A549 (cell line): ENCODE results near the gene RXRA. TPM values are rescaled to one million over a fixed set of nuclear protein-coding genes. Genes with fewer than 3 reads are reported as not detected.
A peak's percentile ranks its signal among the peaks of the same experiment; 100 is the strongest.

Experiments used
- ATAC-seq, 2 experiments: fragments of 200-7000 bp in 1 of 2; fragments of >200 bp in 1 of 2; cut with Nextera tagmentation in 1 of 2; cut with Tn5 transposase in 1 of 2; 3 replicates each; pipeline versions ENCODE4 v1.8.0 to v1.9.1; 2018 to 2020; ENCODE audit warnings: mild to moderate bottlenecking in 1 of 2, moderate library complexity in 1 of 2
- CTCF ChIA-PET: fragments of 300-600 bp; sonication (Branson Sonifier 250); formaldehyde crosslinking; extraction: SDS; loops from one replicate; lab custom pipeline; 2021; ENCODE audit warnings: antibody characterized with exemption, inconsistent platforms; lab: Yijun Ruan, JAX
- POLR2A ChIA-PET: fragments of 350-600 bp; formaldehyde crosslinking; extraction: SDS; loops from one replicate; lab custom pipeline; 2021; ENCODE audit warnings: antibody characterized with exemption, inconsistent platforms; lab: Yijun Ruan, JAX
- DNase-seq, 2 experiments: peaks; one replicate each; pipeline versions ENCODE4 v3.0.0 to v3.0.0-alpha.2; 2011 to 2016; ENCODE audit warnings: low read depth in 1 of 2, low spot score in 1 of 2
- FAIRE-seq: peaks from 2 replicates; lab custom pipeline; 2011; peaks lifted over from hg19 to GRCh38; lab: Jason Lieb, UNC
- H3K27ac ChIP-seq, 2 experiments: fragments of >200 bp; sonication (Bioruptor Twin); formaldehyde crosslinking; 3 replicates each; pipeline ENCODE4 v1.5.1; 2016 to 2017
- H3K4me1 ChIP-seq: fragments of >200 bp; sonication (Bioruptor Twin); formaldehyde crosslinking; 3 replicates; pipeline ENCODE4 v1.6.1; 2016
- H3K4me2 ChIP-seq: fragments of >200 bp; sonication (Bioruptor Twin); formaldehyde crosslinking; 3 replicates; pipeline ENCODE4 v1.6.1; 2016
- H3K4me3 ChIP-seq: fragments of >200 bp; sonication (Bioruptor Twin); formaldehyde crosslinking; 3 replicates; pipeline ENCODE4 v1.5.1; 2016
- H3K9me3 ChIP-seq: fragments of >200 bp; sonication (Bioruptor Twin); formaldehyde crosslinking; 3 replicates; pipeline ENCODE4 v1.6.1; 2016
- BHLHE40 ChIP-seq: IDR thresholded peaks from 2 replicates; pipeline ENCODE4 v1.6.1; 2012; ENCODE audit warnings: low read depth, low read length, inconsistent platforms
- CBX8 ChIP-seq: fragments of 200-600 bp; sonication (generic); IDR thresholded peaks from 2 replicates; pipeline ENCODE4 v1.6.1; 2016
- CHD4 ChIP-seq: fragments of 200-600 bp; sonication (generic); IDR thresholded peaks from 2 replicates; pipeline ENCODE4 v1.6.1; 2016; ENCODE audit warnings: antibody characterized with exemption, mild to moderate bottlenecking, borderline replicate concordance
- EHF ChIP-seq: fragments of 250-450 bp; sonication (Bioruptor Pico); IDR thresholded peaks from 2 replicates; pipeline ENCODE4 v1.5.0; 2020; ENCODE audit warnings: mild to moderate bottlenecking
- FOSB ChIP-seq: fragments of 250-450 bp; sonication (Bioruptor Pico); IDR thresholded peaks from 2 replicates; pipeline ENCODE4 v1.5.0; 2020; ENCODE audit warnings: mild to moderate bottlenecking, moderate library complexity
- HEYL ChIP-seq: fragments of 250-450 bp; sonication (Bioruptor Pico); IDR thresholded peaks from 2 replicates; pipeline ENCODE4 v1.8.0; 2021; ENCODE audit warnings: mild to moderate bottlenecking, moderate library complexity
- HOXA7 ChIP-seq: fragments of 250-450 bp; sonication (Bioruptor Pico); IDR thresholded peaks from 2 replicates; pipeline ENCODE4 v1.5.0; 2020; ENCODE audit warnings: mild to moderate bottlenecking, moderate library complexity
- HOXB13 ChIP-seq: fragments of 250-450 bp; sonication (Bioruptor Pico); IDR thresholded peaks from 2 replicates; pipeline ENCODE4 v1.5.0; 2020; ENCODE audit warnings: low read depth, mild to moderate bottlenecking, moderate library complexity
- MAZ ChIP-seq: fragments of 150-350 bp; IDR thresholded peaks from 2 replicates; pipeline ENCODE4 v1.6.1; 2014; ENCODE audit warnings: antibody characterized with exemption, low read depth, low read length, borderline replicate concordance
- MYC ChIP-seq: IDR thresholded peaks from 2 replicates; pipeline ENCODE4 v1.6.1; 2012; ENCODE audit warnings: mild to moderate bottlenecking, inconsistent platforms, low read length, improper control_type of control experiment, borderline replicate concordance
- PHF8 ChIP-seq: fragments of 200-600 bp; sonication (generic); IDR thresholded peaks from 2 replicates; pipeline ENCODE4 v1.6.1; 2016; ENCODE audit warnings: low read depth, mild to moderate bottlenecking, antibody characterized with exemption, moderate library complexity, borderline replicate concordance
- RFX5 ChIP-seq: fragments of 450-650 bp; IDR thresholded peaks from 2 replicates; pipeline ENCODE4 v1.7.1; 2014; ENCODE audit warnings: antibody characterized with exemption, mild to moderate bottlenecking, moderate library complexity
- TP53 ChIP-seq: fragments of 250-450 bp; sonication (Bioruptor Pico); IDR thresholded peaks from 2 replicates; pipeline ENCODE4 v1.5.0; 2021; ENCODE audit warnings: mild to moderate bottlenecking, moderate library complexity
- ZC3H11A ChIP-seq: fragments of 450-650 bp; IDR thresholded peaks from 2 replicates; pipeline ENCODE4 v1.6.1; 2014; ENCODE audit warnings: antibody characterized with exemption, mild to moderate bottlenecking
- WGBS: methylation state at CpG from one replicate; pipeline ENCODE4 v1.1.6; 2017; ENCODE audit errors: missing lambda C conversion rate; 5-methylcytosine and 5-hydroxymethylcytosine counted together
- polyA plus RNA-seq, 4 experiments: library from polyadenylated mRNA; depleted of rRNA in 3 of 4; stranded (reverse); fragments of >200 nt; fragmentation: RNase III in 1 of 4; extraction: RNeasy Plus Mini Kit Qiagen cat#74134 plus additional on column Dnase treatment in 1 of 4; gene quantifications; 2 replicates in 3 of 4; 3 replicates in 1 of 4; pipeline ENCODE4 v1.2.3, GENCODE V29; 2011 to 2017
- TF ChIP-seq, protein P1 (sequence below): fragments of >200 bp; sonication (Bioruptor Twin); formaldehyde crosslinking; IDR thresholded peaks from 3 replicates; pipeline ENCODE4 v1.5.1; 2016
- TF ChIP-seq, protein P2 (sequence below): IDR thresholded peaks from 2 replicates; pipeline ENCODE4 v1.6.1; 2012

RXRA gene
- polyA plus RNA-seq, 2 of the 4 experiments (the other 2 are of a cell fraction), result 6.6 to 23.9 TPM

DNA sequence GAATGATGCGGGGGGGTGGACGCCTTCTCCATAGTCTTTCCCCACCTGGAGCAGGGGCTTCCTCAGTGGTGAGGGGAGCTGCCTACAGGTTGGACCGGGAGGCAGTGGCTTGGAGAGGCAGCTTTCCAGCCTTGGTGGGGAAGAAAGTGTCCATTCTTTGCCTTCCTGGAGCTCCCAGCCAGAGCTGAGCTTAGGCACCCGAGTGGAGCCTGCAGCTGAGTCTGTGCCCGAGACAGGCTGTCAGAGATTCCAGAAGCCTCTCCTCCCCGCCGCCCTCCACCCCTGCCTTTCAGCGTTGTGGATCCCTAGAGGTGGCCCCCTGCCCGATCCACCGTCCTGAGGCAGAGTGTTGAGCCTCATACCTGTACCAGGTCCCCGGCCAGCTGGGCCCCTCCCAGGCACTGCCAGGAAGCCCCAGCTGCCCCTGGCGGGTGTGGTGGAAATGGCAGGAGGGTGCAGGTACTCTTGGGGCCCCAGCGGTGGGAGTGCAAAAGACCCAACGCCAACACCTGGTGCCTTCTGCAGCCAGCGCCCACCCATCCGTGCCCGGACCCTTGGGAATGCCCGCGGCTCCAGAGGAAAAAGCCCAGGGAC lies 112.0 kb downstream of the RXRA start:
- ChIA-PET POLR2A (no interaction called here), CTCF (interaction anchor here (0.6 to 5.6 kb wide), 4 partner anchors 11 to 649 kb away, joined by 3 to 27 read pairs (median 7); no protein-coding TSS in a partner anchor)
- Histone ChIP-seq H3K27ac (no peak overlapping the region), H3K4me3 (no peak overlapping the region), H3K9me3 (no peaks in the 10 kb centered on the region), H3K4me1 (peaks cover 35% of the 10 kb centered on the region), H3K4me2 (no peak overlapping the region)
- ATAC-seq (no peak), DNase-seq (no peak), FAIRE-seq (no peak)
- WGBS, result 87% methylated on average over 17 of the region's 19 CpGs
- no peak for TF ChIP-seq MYC

DNA sequence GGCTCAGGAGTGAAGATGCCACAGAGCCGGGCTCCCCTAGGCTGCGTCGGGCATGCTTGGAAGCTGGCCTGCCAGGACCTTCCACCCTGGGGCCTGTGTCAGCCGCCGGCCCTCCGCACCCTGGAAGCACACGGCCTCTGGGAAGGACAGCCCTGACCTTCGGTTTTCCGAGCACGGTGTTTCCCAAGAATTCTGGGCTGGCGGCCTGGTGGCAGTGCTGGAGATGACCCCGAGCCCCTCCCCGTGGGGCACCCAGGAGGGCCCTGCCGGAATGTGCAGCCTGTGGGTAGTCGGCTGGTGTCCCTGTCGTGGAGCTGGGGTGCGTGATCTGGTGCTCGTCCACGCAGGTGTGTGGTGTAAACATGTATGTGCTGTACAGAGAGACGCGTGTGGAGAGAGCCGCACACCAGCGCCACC lies 113.1 kb downstream of the RXRA start:
- WGBS, result 90% methylated on average over 17 of the region's 23 CpGs
- H3K9me3 ChIP-seq, result no peaks in the 10 kb centered on the region
- no peak for DNase-seq
- H3K4me1 ChIP-seq, result peaks cover 32% of the 10 kb centered on the region
- CTCF ChIA-PET, result interaction anchor here (1.0 to 5.6 kb wide), 7 partner anchors 9 to 269 kb away, joined by 3 to 178 read pairs (median 4); no protein-coding TSS in a partner anchor
- no peak overlapping the region for H3K4me3 ChIP-seq
- POLR2A ChIA-PET, result no interaction called here
- no peak for ATAC-seq
- no peak overlapping the region for H3K4me2 ChIP-seq
- H3K27ac ChIP-seq, result no peak overlapping the region
- TF ChIP-seq RFX5 (no peak), HEYL (no peak), BHLHE40 (no peak), PHF8 (no peak), CBX8 (no peak), TP53 (CRISPR knock-in tag) (no peak), HOXA7 (CRISPR knock-in tag) (no peak), HOXB13 (CRISPR knock-in tag) (no peak)
- TF ChIP-seq, protein P1, sequence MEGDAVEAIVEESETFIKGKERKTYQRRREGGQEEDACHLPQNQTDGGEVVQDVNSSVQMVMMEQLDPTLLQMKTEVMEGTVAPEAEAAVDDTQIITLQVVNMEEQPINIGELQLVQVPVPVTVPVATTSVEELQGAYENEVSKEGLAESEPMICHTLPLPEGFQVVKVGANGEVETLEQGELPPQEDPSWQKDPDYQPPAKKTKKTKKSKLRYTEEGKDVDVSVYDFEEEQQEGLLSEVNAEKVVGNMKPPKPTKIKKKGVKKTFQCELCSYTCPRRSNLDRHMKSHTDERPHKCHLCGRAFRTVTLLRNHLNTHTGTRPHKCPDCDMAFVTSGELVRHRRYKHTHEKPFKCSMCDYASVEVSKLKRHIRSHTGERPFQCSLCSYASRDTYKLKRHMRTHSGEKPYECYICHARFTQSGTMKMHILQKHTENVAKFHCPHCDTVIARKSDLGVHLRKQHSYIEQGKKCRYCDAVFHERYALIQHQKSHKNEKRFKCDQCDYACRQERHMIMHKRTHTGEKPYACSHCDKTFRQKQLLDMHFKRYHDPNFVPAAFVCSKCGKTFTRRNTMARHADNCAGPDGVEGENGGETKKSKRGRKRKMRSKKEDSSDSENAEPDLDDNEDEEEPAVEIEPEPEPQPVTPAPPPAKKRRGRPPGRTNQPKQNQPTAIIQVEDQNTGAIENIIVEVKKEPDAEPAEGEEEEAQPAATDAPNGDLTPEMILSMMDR, result no peak
- TF ChIP-seq, all 56 proteins: peak for 0
- FAIRE-seq, result no peak

DNA sequence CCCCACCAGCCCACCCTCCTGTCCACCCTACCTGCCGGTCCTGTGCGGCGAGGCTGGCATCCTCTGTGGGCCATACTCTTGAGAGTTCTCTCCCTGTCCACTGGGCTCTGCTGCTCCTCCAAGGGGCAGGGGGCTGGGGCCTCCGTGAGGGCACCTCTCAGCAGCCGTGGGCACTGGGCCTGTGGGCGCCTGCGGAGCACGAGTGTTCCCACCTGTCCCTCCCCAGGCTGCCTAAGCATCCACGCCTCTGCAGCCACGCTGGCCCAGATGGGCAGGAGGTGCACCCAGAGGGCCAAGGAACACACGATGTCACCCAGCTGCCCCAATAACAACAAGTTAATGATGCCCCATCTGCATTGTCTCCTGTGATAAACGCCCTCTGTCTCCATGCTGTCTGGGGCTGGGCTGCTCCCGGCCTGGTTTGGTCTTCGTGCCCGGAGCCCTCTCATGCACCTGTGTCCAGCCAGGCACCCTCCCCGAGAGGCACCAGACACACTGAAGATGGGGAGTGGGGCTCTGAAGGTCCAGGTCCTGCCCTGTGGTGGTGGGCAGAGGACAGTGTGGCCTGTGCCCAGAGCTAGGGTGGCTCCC lies 114.5 kb downstream of the RXRA start:
- POLR2A ChIA-PET, result no interaction called here
- WGBS, result 76% methylated on average over 14 of the region's 16 CpGs
- Histone ChIP-seq H3K4me3 (no peak overlapping the region), H3K27ac (no peak overlapping the region), H3K9me3 (no peaks in the 10 kb centered on the region), H3K4me1 (peaks cover 18% of the 10 kb centered on the region), H3K4me2 (no peak overlapping the region)
- CTCF ChIA-PET, result interaction anchor here (0.6 to 5.6 kb wide), 6 partner anchors 9 to 297 kb away, joined by 3 to 178 read pairs (median 16); no protein-coding TSS in a partner anchor
- ATAC-seq, result no peak; a peak in 1 of 6 replicates
- FAIRE-seq, result no peak
- TF ChIP-seq, protein P2, sequence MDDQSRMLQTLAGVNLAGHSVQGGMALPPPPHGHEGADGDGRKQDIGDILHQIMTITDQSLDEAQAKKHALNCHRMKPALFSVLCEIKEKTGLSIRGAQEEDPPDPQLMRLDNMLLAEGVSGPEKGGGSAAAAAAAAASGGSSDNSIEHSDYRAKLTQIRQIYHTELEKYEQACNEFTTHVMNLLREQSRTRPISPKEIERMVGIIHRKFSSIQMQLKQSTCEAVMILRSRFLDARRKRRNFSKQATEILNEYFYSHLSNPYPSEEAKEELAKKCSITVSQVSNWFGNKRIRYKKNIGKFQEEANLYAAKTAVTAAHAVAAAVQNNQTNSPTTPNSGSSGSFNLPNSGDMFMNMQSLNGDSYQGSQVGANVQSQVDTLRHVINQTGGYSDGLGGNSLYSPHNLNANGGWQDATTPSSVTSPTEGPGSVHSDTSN, result 0 out of 2 replicates have a peak, but pooled peaks have one; percentile 4
- TF ChIP-seq CHD4 (no peak), MYC (no peak), EHF (CRISPR knock-in tag) (no peak), ZC3H11A (no peak), MAZ (no peak), FOSB (CRISPR knock-in tag) (no peak)
- no peak for DNase-seq
